Activated CD8-positive, alpha-beta memory T cell treated with anti-CD3 and anti-CD28 coated beads for 48 hours (primary cell): ENCODE results near the gene ITGB5.
"Not testable (repeated sequence)": the region's sequence is repeated elsewhere in the genome, so short reads cannot be mapped to it uniquely, and the experiment has no call there.

ENCODE experiments used
- DNase-seq, 3 experiments: peaks; one replicate each; pipeline ENCODE4 v3.0.0-alpha.2; 2020; ENCODE audit warnings: low read depth in 2 of 3, low spot score in 2 of 3

ITGB5 gene

DNA sequence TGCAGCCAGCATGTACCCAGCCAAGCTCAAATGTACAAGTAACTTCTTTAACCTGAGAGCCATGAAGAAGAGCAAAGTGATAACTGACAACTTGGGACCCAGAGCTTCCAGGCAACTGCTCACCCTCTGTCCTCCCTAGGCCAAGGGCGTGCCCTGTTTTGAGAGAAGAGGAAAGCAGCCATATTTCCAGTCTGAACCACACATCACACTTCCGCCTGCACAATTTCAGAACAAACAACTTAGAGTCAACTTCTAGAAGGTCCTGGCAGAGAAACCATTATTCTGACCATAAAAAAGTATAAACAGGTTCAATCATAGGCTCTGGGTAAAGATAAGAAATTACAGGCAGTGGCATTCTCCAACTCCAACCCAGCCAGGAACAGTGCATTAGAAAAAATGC lies 50.1 kb downstream of the ITGB5 start:
- no peak for DNase-seq

GRCh38 chr3:124836448-124836847 lies 50.7 kb downstream of the ITGB5 start:
- DNase-seq: no peak

- DNase-seq: peak in 1 of 3 experiments; percentile 4
Observed at GRCh38 chr3:124834723-124835718, 52.1 kb downstream of the ITGB5 start.

GRCh38 chr3:124833710-124834332 lies 53.3 kb downstream of the ITGB5 start:
- no peak for DNase-seq

GRCh38 chr3:124832782-124833709 lies 54.1 kb downstream of the ITGB5 start:
- DNase-seq: no peak

DNA sequence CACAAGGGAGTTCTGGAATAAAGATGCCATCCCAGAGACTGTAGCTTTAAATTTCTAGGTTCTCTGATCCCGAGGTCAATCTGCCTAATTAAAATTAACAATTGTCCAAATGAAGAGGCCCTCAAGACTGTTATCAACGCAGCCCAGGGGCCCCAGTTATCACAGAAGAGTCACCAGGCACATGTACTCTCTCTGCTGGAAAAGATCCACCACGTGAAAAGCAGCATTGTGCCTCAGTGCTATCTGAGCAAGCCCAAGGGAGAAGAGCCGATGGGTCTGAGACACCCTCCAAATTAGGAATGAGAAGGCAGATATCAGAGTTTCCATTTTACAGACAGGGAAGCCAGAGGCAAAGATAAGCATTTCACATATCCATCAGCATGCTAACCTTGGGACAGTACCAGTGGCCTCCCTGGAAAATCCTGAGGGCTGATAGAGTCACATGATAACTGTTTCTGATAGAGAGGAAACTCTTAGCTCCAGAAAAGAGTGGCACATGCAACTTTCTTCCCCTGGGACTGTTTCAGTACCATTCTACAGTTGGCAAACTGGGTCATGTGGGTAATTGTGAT lies 55.5 kb downstream of the ITGB5 start:
- DNase-seq: no peak

- DNase-seq: no peak
Observed at GRCh38 chr3:124829819-124830554, 57.2 kb downstream of the ITGB5 start.

- no peak for DNase-seq
Observed at GRCh38 chr3:124829178-124829818, 57.9 kb downstream of the ITGB5 start.

- DNase-seq: not testable (repeated sequence)
Observed at GRCh38 chr3:124827476-124828206, 59.5 kb downstream of the ITGB5 start.

DNA sequence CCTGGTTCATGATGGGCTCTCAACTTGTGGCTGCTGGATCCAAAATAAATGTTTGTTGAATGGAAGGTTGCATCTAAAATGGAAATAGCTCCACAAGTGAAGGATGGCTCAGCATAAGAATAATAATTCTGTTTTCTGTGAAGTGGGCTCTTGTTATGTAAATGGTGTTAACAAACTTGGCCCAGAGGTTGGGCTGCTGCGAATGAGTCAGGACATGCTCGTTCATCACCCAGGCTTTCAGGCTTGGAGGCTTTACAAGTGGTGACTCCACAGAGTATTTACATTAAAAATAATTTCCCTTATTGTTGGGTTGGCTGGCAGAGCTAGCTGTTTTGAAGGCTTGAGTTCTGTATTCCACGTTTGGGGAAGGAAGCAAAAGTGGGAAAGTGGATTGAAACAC lies 60.5 kb downstream of the ITGB5 start:
- DNase-seq: no peak

DNA sequence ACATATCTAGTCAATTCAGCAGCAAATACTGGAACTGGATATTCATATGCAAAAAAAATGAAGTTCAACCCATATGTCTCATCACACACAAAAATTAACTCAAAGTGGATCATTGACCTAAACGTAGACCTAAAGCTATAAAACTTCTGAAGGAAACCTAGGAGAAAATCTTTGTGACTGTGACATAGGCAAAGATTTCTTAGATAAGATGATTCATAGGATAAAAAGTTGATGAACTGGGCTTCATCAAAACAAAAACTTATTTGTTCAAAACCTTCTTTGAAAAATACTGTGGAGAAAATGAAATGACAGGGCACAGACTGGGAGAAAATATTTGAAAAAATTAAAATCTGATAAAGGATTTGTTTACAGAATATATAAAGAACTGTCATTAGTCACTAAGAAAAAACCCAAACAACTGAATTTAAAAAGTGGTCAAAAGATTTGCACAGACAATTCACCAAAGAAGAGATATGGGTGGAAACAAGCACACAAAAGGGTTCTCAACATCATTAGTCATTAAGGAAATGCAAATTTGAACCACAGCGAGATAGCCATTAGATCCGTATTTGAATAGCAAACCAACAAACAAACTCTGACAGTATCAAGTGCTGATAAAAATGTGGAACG lies 62.8 kb downstream of the ITGB5 start:
- DNase-seq: no peak

GRCh38 chr3:124823648-124824047 lies 63.5 kb downstream of the ITGB5 start:
- no peak for DNase-seq

DNA sequence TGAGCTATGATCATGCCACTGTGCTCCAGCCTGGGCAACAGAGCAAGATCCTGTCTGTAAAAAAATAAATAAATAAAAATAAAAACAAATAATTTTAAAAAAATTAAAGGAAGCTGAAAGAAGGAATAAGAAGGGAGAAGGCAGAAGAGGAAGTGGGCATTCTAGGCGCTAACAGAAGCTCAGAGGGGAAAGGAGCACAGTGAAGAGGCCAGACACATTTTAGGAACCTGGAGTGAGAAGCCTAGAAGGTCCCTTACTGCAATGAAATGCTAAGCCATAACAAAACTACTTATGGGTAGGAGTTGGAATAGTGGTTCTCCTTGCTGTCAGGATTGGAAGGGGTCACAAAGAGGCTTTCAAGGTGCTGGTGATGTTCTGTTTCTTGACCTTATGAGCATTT lies 64.0 kb downstream of the ITGB5 start:
- no peak for DNase-seq

DNA sequence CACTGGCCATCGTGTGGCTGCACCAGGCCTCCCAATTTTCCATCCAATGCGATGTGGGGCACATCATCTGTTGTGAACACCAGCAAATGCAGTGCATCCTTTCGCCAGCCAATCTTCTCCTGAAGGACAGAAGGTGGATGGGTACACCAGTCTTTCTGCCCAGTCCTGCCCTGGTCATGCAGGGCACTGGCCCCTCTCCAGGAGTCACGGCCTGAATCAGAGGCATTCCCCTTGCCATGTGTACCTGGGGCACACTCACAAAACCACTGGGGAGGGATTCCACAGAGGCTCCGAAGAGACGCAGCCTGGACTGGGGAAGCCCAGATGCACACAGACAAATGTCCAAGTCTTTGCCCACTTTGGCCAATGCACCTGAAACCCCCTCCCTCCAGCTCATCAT lies 65.8 kb downstream of the ITGB5 start:
- DNase-seq: no peak

DNA sequence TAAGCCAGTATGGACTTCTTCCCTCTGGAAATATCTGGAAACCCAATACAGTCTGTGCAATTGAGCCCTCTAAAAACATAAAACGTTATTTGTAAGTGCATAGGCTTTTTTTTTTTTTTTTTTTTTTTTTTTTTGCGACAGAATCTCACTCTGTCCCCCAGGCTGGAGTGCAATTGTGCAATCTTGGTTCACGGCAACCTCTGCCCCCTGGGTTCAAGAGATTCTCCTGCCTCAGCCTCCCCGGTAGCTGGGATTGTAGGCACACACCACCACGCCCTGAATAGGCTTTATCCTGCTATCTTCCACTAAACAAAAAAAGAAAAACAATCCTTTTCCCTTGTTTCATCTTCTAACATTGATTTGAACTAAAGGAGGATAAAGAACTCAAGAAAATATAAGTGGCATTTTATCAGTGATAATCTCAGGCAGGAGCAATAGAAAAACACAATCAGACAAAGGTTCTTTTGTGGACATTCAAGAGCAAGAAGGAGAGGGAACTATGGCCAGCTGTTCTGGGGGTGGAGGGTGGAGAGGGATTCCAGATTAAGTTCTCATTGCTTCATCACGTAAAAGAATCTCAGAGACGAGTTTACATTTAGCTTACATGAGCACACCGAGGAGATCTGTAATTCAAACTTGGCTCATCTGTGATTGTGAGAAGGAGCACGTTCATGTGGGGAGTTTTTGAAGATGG lies 68.6 kb downstream of the ITGB5 start:
- DNase-seq: no peak

DNA sequence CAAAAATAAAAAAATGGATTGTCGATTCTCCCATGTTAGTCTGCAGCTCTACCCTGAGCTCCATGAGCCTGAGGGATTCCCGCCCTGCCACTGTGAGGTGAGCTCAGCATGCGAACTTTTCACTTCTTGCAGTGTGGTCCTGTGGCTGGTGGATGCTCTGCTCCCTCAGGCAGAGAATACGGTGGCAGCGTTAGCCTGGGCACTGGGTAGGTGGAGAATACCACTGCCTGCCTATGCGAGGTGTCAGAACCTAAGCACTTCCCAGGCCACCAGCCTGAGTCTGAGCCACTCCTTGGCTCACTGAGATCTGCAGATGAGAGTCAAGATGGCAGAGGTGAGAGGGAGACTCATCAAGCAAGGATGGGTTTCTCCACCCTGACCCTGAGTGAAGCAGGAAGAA lies 70.1 kb downstream of the ITGB5 start:
- DNase-seq: no peak

- DNase-seq: no peak
Observed at GRCh38 chr3:124816206-124816605, 71.0 kb downstream of the ITGB5 start.

DNA sequence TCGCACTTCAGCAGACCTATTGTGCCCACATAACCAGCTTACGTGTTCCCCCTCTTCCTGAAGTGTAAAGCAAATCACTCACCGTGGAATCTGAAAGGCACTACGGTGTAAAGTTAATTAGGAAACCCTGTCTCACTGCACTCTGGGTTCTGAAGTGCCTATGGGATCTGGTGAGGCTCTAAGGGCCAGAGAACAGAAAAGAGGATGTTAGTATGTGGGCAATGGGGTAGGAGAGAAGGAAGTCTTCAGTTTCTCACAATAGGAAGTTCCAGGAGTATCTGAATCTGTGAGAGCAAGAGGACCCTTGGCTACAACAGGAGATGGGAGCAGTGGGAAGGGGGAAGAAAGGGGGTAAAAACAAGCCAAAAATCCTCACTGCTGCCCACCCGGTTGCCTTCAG lies 71.4 kb downstream of the ITGB5 start:
- DNase-seq: no peak
